Loucy (cell line): ENCODE results near the gene ZNF564.

Experiments
- CTCF ChIP-seq: fragments of 200-600 bp; sonication (generic); conservative IDR thresholded peaks from 2 replicates; pipeline ENCODE4 v1.5.1; 2014; ENCODE audit warnings: mild to moderate bottlenecking, antibody characterized with exemption, low read length
- EZH2phosphoT487 ChIP-seq: fragments of 200-600 bp; IDR thresholded peaks from 2 replicates; pipeline ENCODE4 v1.6.1; 2018; ENCODE audit warnings: antibody characterized with exemption, mild to moderate bottlenecking, moderate library complexity, borderline replicate concordance

- TF ChIP-seq CTCF = no peak
- TF ChIP-seq EZH2phosphoT487 = no peak
Measured at GRCh38 chr19:12543855-12544254, 7.4 kb downstream of the ZNF564 start.
